GM06990 (cell line): ENCODE measurements around the gene MRPL44.
A peak's percentile ranks its signal among the peaks of the same experiment; 100 is the strongest.

Source experiments
- DNase-seq: peaks from one replicate; pipeline ENCODE4 v3.0.0-alpha.2; 2011; ENCODE audit not compliant: insufficient read length; ENCODE audit errors: extremely low read depth
- H3K27me3 ChIP-seq: replicated peaks from 2 replicates; pipeline ENCODE4 v1.6.0; 2011; ENCODE audit warnings: low read length; ENCODE audit not compliant: control insufficient read depth, insufficient read depth
- H3K36me3 ChIP-seq: 2 replicates; pipeline ENCODE4 v1.5.1; 2011; ENCODE audit warnings: low read length; ENCODE audit not compliant: control insufficient read depth, insufficient read depth
- H3K4me3 ChIP-seq: replicated peaks from 2 replicates; pipeline ENCODE4 v1.5.1; 2011; ENCODE audit warnings: low read depth, mild to moderate bottlenecking, control low read depth, low read length
- CTCF ChIP-seq: IDR thresholded peaks from 2 replicates; pipeline ENCODE4 v1.5.1; 2011; ENCODE audit warnings: low read length, control low read depth, mild to moderate bottlenecking, inconsistent platforms; ENCODE audit not compliant: insufficient read depth, poor library complexity, severe bottlenecking

MRPL44 gene

GRCh38 chr2:223954401-223954800 is 2.9 kb upstream of the MRPL44 start:
- no peak for DNase-seq
- H3K27me3 ChIP-seq, result no peaks in the 10 kb centered on the region
- TF ChIP-seq CTCF, result no peak
- H3K4me3 ChIP-seq, result no peak overlapping the region
- no peaks in the 10 kb centered on the region for H3K36me3 ChIP-seq

GRCh38 chr2:223956300-223956699 is 963 bp upstream of the MRPL44 start:
- Histone ChIP-seq H3K27me3 (no peaks in the 10 kb centered on the region), H3K4me3 (peak overlapping the region; percentile 94), H3K36me3 (no peaks in the 10 kb centered on the region; the same call in 1 of the 2 replicates)
- no peak for DNase-seq
- no peak for TF ChIP-seq CTCF

- no peak overlapping the region for H3K4me3 ChIP-seq
Observed at GRCh38 chr2:223959688-223960087, 2.4 kb downstream of the MRPL44 start.

GRCh38 chr2:223967981-223968380 is 10.7 kb downstream of the MRPL44 start:
- H3K4me3 ChIP-seq, result no peak overlapping the region
- H3K27me3 ChIP-seq, result no peaks in the 10 kb centered on the region
- peaks cover 3% of the 10 kb centered on the region for H3K36me3 ChIP-seq
- no peak for TF ChIP-seq CTCF
- no peak for DNase-seq

More at GRCh38 chr2:223959688-223960087, 2.4 kb downstream of the MRPL44 start:
- H3K36me3 ChIP-seq, result peaks cover 1% of the 10 kb centered on the region
- H3K27me3 ChIP-seq, result no peaks in the 10 kb centered on the region
- DNase-seq, result no peak
- TF ChIP-seq CTCF, result no peak

- Histone ChIP-seq H3K27me3 (no peaks in the 10 kb centered on the region), H3K4me3 (no peak overlapping the region), H3K36me3 (peaks cover 2% of the 10 kb centered on the region)
- DNase-seq, result no peak
- TF ChIP-seq CTCF, result no peak
Observed at GRCh38 chr2:223969315-223969714, 12.1 kb downstream of the MRPL44 start.

GRCh38 chr2:223969856-223970255 is 12.6 kb downstream of the MRPL44 start:
- no peak for TF ChIP-seq CTCF
- peaks cover 2% of the 10 kb centered on the region for H3K36me3 ChIP-seq
- H3K4me3 ChIP-seq, result no peak overlapping the region
- no peaks in the 10 kb centered on the region for H3K27me3 ChIP-seq
- DNase-seq, result no peak
